Kidney (tissue), 14 donors: Measurements from ENCODE around the gene ABLIM1. TPM values are rescaled to one million over a fixed set of nuclear protein-coding genes. Genes with fewer than 3 reads are reported as not detected.

Experiments
- DNase-seq, 5 donors: peaks; one replicate each; pipeline ENCODE4 v3.0.0-alpha.2; 2013 to 2020
- FAIRE-seq: peaks from 2 replicates; lab custom pipeline; 2012; peaks lifted over from hg19 to GRCh38; lab: Jason Lieb, UNC
- H3K27ac ChIP-seq, 2 donors: one replicate each; pipeline ENCODE4 v1.7.0; 2013; ENCODE audit warnings: low read depth in 2 of 2, low read length in 2 of 2, inconsistent platforms in 1 of 2
- H3K27me3 ChIP-seq: one replicate; pipeline ENCODE4 v1.7.1; 2013; ENCODE audit warnings: low read length, inconsistent platforms; ENCODE audit not compliant: control insufficient read depth, insufficient read depth
- H3K36me3 ChIP-seq, 3 donors: one replicate each; pipeline versions ENCODE4 v1.7.0 to v1.7.1; 2013; ENCODE audit warnings: low read length in 3 of 3, control low read depth in 1 of 3, inconsistent platforms in 1 of 3; ENCODE audit not compliant: insufficient read depth in 3 of 3, control insufficient read depth in 2 of 3
- H3K4me1 ChIP-seq, 3 donors: one replicate each; pipeline versions ENCODE4 v1.7.0 to v1.7.1; 2013; ENCODE audit warnings: low read length in 3 of 3, inconsistent platforms in 1 of 3, low read depth in 1 of 3; ENCODE audit not compliant: control insufficient read depth in 2 of 3, insufficient read depth in 2 of 3
- H3K4me3 ChIP-seq, 3 donors: one replicate each; pipeline versions ENCODE4 v1.7.0 to v1.8.1; 2013; ENCODE audit warnings: low read length in 3 of 3, control low read depth in 1 of 3, inconsistent platforms in 1 of 3
- H3K9ac ChIP-seq, 3 donors: one replicate each; pipeline versions ENCODE4 v1.7.0 to v1.7.1; 2013; ENCODE audit warnings: low read length in 3 of 3, control low read depth in 1 of 3, inconsistent platforms in 1 of 3
- H3K9me3 ChIP-seq, 3 donors: one replicate each; pipeline versions ENCODE4 v1.7.0 to v1.7.1; 2013; ENCODE audit warnings: low read length in 3 of 3, control low read depth in 1 of 3, inconsistent platforms in 1 of 3; ENCODE audit not compliant: control insufficient read depth in 2 of 3, insufficient read depth in 1 of 3
- intact Hi-C: fragments of 100-400 bp; cut with DNase I; formaldehyde crosslinking; loops from one replicate; pipeline ENCODE4 v1.11.1; 2022
- polyA plus RNA-seq: library from polyadenylated mRNA; stranded (reverse); fragments of 350-450 nt; fragmentation: Illumina TruSeq; extraction: RNeasy Lipid Tissue Mini Kit (QIAGEN cat#74804); gene quantifications from one replicate; pipeline ENCODE4 v1.2.3, GENCODE V29; 2014; ENCODE audit warnings: low read depth, low replicate concordance; ENCODE audit not compliant: insufficient read depth
- total RNA-seq: library from RNA; stranded (reverse); fragmentation: NEBNext Ultra II Directional; extraction: Animal tissue kit (Norgen Biotek cat#: 25700); gene quantifications from one replicate; pipeline ENCODE4 v1.2.1, GENCODE V29; 2021
- TF ChIP-seq, protein P1 (sequence below): IDR thresholded peaks from 3 replicates; pipeline ENCODE4 v1.5.1; 2012; ENCODE audit warnings: mild to moderate bottlenecking, moderate library complexity, borderline replicate concordance; ENCODE audit not compliant: insufficient read depth; ENCODE audit errors: extremely low read depth
- donor health status: control.
- donor health status: control.
- donor health status: control.
- donor health status: control.
- donor health status: control.
- donor health status: DM: yes; HTN: yes; CAD: no.
- donor health status: Normal renal cell carcinoma (clear cell type).

ABLIM1 gene
- total and polyA plus RNA-seq, 2 donors from 2014 or later, result 32.3 to 158 TPM

DNA sequence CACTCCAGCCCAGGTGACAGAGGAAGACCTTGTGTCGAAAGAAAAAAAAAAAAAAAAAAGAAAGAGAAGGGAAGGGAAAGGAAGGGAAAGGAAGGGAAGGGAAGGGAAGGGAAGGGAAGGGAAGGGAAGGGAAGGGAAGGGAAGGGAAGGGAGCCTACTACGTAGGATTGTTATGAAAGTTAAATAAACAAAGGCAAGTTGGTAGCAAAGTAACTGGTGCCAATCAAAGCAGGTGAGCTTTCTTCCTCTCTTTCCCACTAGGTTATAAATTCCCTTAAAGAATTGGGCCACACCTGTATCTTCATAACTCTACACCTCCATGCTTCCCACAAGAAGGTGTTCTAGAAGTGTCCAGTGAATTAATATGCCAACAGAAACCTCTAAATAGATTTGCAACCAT, 157.4 kb downstream of the ABLIM1 start:
- no peaks in the 10 kb centered on the region for H3K36me3 ChIP-seq
- H3K9ac ChIP-seq, result no peak overlapping the region
- H3K27me3 ChIP-seq, result no peaks in the 10 kb centered on the region
- intact Hi-C loops, result no loop called here
- H3K4me3 ChIP-seq, result no peak overlapping the region
- DNase-seq, result no peak
- peaks cover 3 to 10% (median 4%) of the 10 kb centered on the region in 3 donors for H3K4me1 ChIP-seq
- no peaks in the 10 kb centered on the region for H3K9me3 ChIP-seq
- TF ChIP-seq, protein P1, sequence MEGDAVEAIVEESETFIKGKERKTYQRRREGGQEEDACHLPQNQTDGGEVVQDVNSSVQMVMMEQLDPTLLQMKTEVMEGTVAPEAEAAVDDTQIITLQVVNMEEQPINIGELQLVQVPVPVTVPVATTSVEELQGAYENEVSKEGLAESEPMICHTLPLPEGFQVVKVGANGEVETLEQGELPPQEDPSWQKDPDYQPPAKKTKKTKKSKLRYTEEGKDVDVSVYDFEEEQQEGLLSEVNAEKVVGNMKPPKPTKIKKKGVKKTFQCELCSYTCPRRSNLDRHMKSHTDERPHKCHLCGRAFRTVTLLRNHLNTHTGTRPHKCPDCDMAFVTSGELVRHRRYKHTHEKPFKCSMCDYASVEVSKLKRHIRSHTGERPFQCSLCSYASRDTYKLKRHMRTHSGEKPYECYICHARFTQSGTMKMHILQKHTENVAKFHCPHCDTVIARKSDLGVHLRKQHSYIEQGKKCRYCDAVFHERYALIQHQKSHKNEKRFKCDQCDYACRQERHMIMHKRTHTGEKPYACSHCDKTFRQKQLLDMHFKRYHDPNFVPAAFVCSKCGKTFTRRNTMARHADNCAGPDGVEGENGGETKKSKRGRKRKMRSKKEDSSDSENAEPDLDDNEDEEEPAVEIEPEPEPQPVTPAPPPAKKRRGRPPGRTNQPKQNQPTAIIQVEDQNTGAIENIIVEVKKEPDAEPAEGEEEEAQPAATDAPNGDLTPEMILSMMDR, result no peak
- FAIRE-seq, result no peak
- no peak overlapping the region for H3K27ac ChIP-seq

GRCh38 chr10:114499630-114500190, 158.4 kb downstream of the ABLIM1 start:
- Histone ChIP-seq H3K9ac (no peak overlapping the region), H3K36me3 (peaks cover 0 to 9% (median 4%) of the 10 kb centered on the region in 3 donors), H3K4me3 (no peak overlapping the region), H3K27me3 (no peaks in the 10 kb centered on the region), H3K9me3 (no peaks in the 10 kb centered on the region), H3K4me1 (peaks cover 0 to 4% (median under 1%) of the 10 kb centered on the region in 3 donors), H3K27ac (no peak overlapping the region)
- FAIRE-seq, result no peak
- intact Hi-C loops, result no loop called here
- no peak for DNase-seq
- TF ChIP-seq, protein P1, result no peak

- Histone ChIP-seq H3K9ac (no peak overlapping the region), H3K36me3 (peaks cover 0 to 11% (median 4%) of the 10 kb centered on the region in 3 donors), H3K9me3 (no peaks in the 10 kb centered on the region), H3K27ac (no peak overlapping the region), H3K4me3 (no peak overlapping the region), H3K27me3 (no peaks in the 10 kb centered on the region), H3K4me1 (peaks cover 0 to 4% (median 0%) of the 10 kb centered on the region in 3 donors)
- no peak for FAIRE-seq
- no peak for DNase-seq
- TF ChIP-seq, protein P1, result no peak
- intact Hi-C loops, result no loop called here
Observed at GRCh38 chr10:114499116-114499515, 159.0 kb downstream of the ABLIM1 start.
